Mucosa of stomach (tissue), 1 donor: ENCODE measurements around the gene IFITM2.
"Not testable (repeated sequence)": the region's sequence is repeated elsewhere in the genome, so short reads cannot be mapped to it uniquely, and the experiment has no call there.

Experiments used
- H3K27me3 ChIP-seq: one replicate; pipeline ENCODE4 v1.7.0; 2013; ENCODE audit warnings: mild to moderate bottlenecking, low read length; ENCODE audit not compliant: control insufficient read depth, insufficient read depth
- H3K36me3 ChIP-seq: one replicate; pipeline ENCODE4 v1.7.0; 2013; ENCODE audit warnings: low read length; ENCODE audit not compliant: control insufficient read depth, insufficient read depth
- H3K4me1 ChIP-seq: one replicate; pipeline ENCODE4 v1.7.0; 2013; ENCODE audit warnings: mild to moderate bottlenecking, low read length; ENCODE audit not compliant: control insufficient read depth, insufficient read depth
- H3K4me3 ChIP-seq: one replicate; pipeline ENCODE4 v1.7.0; 2013; ENCODE audit warnings: low read length
- H3K9ac ChIP-seq: one replicate; pipeline ENCODE4 v1.7.0; 2013; ENCODE audit warnings: mild to moderate bottlenecking, low read length, moderate library complexity
- H3K9me3 ChIP-seq: one replicate; pipeline ENCODE4 v1.7.0; 2013; ENCODE audit warnings: mild to moderate bottlenecking, low read length, moderate library complexity; ENCODE audit not compliant: control insufficient read depth
- donor health status: Pancreatic carcinoma.

Gene IFITM2

DNA sequence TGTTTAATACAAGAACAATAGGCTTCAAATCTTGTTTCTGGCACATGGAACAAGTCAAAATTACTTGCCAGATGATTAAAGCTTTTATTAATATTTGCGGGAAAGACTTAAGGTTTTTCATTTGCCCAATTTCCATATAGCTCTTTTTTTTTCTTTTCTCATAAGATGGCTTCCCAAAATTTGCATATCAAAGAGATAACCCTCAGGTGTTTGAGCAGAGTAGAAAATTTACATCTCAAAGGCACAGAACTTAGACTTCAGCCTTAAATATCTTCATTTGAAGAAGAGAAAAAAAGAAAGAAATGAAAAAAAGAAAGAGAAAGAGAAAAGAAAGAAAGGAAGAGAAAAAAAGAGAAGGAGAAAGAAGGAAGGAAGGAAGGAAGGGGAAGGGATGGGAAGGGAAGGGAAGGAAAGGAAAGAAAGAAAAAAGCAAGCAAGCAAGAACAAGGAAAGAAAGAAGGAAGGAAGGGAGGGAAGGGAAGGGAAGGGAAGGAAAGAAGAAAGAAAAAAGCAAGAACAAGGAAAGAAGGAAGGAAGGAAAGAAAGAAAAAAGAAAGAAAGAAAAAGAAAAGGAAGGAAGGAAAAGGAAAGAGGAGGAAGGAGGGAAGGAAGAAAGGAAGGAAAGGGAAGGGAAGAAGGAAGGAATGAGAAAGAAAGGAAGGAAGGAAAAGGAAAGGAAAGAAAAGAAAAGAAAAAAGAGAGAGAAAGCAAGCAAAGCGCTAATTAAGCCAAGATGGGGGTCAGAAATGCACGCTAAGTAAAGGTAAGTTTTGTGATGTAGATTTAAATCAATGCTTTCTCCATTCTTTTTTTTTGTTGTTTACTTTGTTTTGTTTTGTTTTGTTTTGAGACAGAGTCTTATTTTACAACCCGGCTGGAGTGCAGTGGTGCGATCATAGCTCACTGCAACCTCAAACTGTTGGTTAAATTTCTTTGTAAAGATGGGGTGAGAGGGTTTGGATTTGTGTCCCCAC is 33.2 kb downstream of the IFITM2 start:
- no peaks in the 10 kb centered on the region for H3K36me3 ChIP-seq
- H3K4me3 ChIP-seq: no peak overlapping the region
- H3K9ac ChIP-seq: no peak overlapping the region
- no peaks in the 10 kb centered on the region for H3K9me3 ChIP-seq
- H3K27me3 ChIP-seq: no peaks in the 10 kb centered on the region
- peaks cover 8% of the 10 kb centered on the region for H3K4me1 ChIP-seq

DNA sequence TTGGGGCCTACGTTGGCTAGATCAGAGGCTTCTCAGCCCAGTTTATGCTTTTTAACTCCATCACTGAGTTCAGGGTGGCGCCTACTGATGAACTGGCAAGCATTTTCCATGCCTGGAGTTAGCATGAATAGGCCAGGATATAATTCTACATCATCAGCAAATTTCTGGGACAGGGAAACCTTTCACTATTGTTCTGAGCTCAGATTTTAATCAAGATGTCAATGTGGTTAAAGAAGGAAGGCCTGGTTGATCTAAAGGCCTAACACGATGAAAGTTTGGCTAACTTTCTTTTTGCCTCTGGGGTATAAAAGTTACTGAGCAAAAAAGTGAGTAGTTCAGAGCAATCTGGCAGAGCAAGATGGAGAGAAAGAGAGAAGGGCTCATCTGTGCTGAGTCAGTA is 34.7 kb downstream of the IFITM2 start:
- Histone ChIP-seq H3K4me1 (no peaks in the 10 kb centered on the region), H3K27me3 (no peaks in the 10 kb centered on the region), H3K36me3 (no peaks in the 10 kb centered on the region), H3K4me3 (no peak overlapping the region), H3K9me3 (no peaks in the 10 kb centered on the region), H3K9ac (no peak overlapping the region)

DNA sequence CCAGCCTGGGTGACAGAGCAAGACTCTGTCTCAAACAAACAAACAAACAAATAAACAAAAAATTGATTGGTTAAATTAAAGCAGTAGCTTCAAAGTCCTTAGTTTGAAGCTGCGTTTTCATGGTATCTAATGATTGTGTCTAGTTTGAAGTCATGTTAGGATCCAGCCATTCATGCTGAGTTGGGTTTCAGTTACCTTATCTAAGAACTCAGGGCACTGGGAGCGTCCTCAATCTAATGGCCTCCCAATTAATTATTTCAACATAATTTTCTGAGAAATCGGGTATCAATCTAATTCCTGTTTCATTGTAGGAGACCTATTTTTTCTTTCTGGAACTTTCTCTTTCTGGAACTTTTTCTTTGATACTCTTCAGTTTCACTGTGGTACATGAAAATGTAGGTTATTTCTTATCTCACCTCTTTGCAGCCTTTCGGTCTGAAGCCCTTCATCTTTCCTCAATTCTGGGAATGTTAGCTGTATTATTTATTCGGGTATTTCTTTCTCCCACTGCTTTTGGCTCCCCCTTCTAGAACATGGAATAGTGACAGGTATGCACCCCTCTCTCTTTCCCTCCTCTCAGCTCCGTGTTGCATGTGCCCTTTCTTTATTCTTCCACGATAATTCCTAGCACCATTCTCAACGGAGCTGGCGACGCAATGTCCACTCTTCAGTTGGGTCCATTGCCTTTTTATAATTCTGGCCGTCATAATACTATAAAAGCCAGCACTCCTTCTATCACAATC is 37.4 kb downstream of the IFITM2 start:
- Histone ChIP-seq H3K36me3 (no peaks in the 10 kb centered on the region), H3K9ac (no peak overlapping the region), H3K27me3 (no peaks in the 10 kb centered on the region), H3K9me3 (no peaks in the 10 kb centered on the region), H3K4me1 (no peaks in the 10 kb centered on the region), H3K4me3 (no peak overlapping the region)

DNA sequence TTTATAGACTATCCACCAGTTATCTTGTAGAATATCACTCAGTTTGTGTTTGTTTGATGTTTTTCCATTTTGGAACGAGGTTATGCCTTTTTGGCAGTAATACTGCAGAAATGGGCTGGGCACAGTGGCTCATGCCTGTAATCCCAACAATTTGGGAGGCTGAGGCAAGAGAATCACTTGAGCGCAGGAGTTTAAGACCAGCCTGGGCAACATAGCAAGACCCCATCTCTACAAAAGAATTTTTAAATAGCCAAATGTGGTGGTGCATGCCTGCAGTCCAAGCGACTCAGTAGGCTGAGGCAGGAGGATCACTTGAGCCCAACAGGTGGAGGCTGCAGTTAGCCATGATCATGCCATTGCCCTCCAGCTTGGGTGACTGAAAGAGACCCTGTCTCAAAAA is 38.9 kb downstream of the IFITM2 start:
- no peaks in the 10 kb centered on the region for H3K27me3 ChIP-seq
- H3K9ac ChIP-seq: no peak overlapping the region
- no peak overlapping the region for H3K4me3 ChIP-seq
- H3K4me1 ChIP-seq: peaks cover 4% of the 10 kb centered on the region
- H3K9me3 ChIP-seq: no peaks in the 10 kb centered on the region
- no peaks in the 10 kb centered on the region for H3K36me3 ChIP-seq

DNA sequence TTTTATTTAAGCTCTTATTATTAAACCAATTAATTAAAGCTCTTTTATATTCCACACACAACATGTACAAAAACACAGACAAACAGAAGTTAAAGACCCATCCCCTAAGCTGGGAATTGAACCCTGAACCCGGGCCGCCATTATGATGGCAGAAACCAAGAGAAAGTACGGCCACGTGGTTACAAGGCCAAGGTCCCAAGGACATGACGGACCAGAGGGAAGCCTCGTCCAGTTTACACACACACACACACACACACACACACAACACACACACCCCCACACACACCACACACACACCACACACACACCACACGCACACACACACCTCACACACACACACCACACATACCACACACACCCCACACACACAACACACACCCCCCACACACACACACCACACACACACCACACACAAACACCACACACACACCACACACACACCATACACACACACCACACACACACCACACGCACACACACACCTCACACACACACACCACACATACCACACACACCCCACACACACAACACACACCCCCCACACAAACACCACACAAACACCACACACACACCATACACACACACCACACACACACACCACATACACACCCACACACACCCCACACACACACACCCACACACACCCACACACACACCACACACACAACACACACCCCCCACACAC is 41.8 kb downstream of the IFITM2 start:
- peaks cover 17% of the 10 kb centered on the region for H3K4me1 ChIP-seq
- H3K9me3 ChIP-seq, H3K27me3 ChIP-seq, H3K9ac ChIP-seq, H3K4me3 ChIP-seq, H3K36me3 ChIP-seq: not testable (repeated sequence)

DNA sequence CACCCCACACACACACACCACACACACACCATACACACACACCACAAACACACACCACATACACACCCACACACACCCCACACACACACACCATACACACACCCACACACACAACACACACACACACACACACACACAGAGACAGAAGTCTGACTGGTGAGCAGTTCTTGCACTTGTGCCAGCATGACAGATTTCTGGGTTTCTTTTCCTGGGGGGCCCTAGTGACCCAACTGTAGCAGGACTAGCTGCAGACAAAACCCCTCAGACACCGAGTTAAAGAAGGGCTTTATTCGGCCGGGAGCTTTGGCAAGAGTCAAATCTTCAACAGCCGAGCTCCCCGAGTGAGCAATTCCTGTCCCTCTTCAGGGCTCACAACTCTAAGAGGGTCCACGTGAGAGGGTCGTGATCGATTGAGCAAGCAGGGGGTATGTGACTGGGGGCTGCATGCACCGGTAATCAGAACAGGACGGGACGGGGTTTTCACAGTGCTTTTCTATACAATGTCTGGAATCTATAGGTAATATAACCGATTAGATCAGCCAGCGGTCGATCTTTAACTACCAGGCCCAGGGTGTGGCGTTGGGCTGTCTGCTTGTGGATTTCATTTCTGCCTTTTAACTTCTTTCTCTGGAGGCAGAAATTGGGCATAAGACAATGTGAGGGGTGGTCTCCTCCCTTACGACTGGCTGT is 42.6 kb downstream of the IFITM2 start:
- not testable (repeated sequence) for H3K4me3 ChIP-seq, H3K9ac ChIP-seq, H3K27me3 ChIP-seq, H3K36me3 ChIP-seq, H3K9me3 ChIP-seq
- H3K4me1 ChIP-seq: peaks cover 19% of the 10 kb centered on the region

DNA sequence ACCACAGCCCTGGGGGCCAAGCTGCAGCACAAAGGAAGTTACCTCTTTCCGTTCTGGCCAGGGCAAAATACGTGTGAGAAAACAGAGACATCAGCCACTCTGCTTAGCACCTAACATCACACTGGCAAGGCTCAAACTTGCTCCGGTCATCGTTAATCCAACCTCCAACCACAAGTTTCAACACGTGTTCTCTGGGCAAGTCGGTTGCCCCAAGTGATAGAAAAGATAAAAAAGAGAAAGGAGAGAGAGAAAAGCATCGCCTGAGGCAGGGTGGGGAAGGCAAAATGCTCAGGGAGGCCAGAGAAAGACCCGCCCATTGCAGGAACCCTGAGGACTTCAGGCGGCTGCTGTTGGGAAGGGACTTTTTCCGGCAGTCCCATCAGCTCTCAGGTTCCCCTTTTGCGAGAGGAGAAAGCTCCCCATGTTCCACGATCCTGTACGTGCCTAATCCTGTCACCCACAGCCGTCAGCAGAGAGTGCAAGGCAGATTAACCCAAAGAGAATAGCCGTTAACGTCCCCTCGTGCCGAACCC is 43.2 kb downstream of the IFITM2 start:
- Histone ChIP-seq H3K27me3 (no peaks in the 10 kb centered on the region), H3K4me1 (peaks cover 25% of the 10 kb centered on the region), H3K9me3 (no peaks in the 10 kb centered on the region), H3K4me3 (no peak overlapping the region), H3K9ac (no peak overlapping the region), H3K36me3 (no peaks in the 10 kb centered on the region)

DNA sequence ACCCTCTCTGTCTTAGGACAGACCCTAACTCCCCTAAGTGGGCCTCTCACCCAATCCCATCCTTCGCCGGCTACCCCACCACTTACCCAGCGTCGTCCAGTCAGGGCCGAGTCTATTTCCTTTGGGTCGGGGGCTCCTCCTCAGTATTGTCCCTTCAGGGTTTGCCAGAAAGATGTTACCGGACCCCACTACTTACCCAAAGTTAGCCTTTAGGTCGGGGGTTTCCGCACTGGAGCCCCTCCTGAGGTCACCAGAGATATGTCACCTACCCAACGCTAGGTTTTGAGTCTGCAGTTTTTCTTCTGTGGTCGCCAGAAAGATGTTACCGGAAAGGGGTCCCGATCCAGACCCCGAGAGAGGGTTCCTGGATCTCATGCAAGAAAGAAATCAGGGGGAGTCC is 43.8 kb downstream of the IFITM2 start:
- no peak overlapping the region for H3K4me3 ChIP-seq
- no peaks in the 10 kb centered on the region for H3K36me3 ChIP-seq
- no peaks in the 10 kb centered on the region for H3K9me3 ChIP-seq
- H3K27me3 ChIP-seq: no peaks in the 10 kb centered on the region
- H3K4me1 ChIP-seq: peaks cover 25% of the 10 kb centered on the region
- no peak overlapping the region for H3K9ac ChIP-seq

DNA sequence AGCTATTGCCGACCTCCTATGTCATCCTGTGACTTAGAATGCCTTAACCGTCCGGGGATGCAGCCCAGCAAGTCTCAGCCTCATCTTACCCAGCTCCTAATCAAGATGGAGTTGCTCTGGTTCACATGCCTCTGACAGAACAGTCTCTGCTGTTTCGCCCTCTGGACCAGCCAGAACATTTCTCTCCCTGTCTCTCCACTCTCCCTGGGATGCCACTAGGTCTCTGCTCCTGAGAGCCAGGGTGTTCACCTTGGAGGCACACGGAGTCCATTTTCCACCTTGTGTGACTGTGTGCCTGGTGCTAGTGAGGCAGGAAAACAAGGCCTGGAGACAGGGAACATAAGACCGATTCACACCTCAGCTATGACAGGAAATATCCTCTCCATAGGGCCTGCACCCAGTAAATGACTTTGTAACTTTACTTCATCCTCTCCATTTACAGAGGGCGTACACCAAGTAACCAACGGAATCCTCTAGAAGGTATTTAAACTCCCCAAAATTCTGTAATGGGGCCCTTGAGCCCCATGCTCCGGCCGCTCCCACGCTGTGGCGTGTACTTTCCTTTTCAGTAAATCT is 44.9 kb downstream of the IFITM2 start:
- H3K36me3 ChIP-seq: no peaks in the 10 kb centered on the region
- no peaks in the 10 kb centered on the region for H3K9me3 ChIP-seq
- peak overlapping the region; percentile 22 for H3K9ac ChIP-seq
- peaks cover 25% of the 10 kb centered on the region for H3K4me1 ChIP-seq
- no peaks in the 10 kb centered on the region for H3K27me3 ChIP-seq
- no peak overlapping the region for H3K4me3 ChIP-seq

DNA sequence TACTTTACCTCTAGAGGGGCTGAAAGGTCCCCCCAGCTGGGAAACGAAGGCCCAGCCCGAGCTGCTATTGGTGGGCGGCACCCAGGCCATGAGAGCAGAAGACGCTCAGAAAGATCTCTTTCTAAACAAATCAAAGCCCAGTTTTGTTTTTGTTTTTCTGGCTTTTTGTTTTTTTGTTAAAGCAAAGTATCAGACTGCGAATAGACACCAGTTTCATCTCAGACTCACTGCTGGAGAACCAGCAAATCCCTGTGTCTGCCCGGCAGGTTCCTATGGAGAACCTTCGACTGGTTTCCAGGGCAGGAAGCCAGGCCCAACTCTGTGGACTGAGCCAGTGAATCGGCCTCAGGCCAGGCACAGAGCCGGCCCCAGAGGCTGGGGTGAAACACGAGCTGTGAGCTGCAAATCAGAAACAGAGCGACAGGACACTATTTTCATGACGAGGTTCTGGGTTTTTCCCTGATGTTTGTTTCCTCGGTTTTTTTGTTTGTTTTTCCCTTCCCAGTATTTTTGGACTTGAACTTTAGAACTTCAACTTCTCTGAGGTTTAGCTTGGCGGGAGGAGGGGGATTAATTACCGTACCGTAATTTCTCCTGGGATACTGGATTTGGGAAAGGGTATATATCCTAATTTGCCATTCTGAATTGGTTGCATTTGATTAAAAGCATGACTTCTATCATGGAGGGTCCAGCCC is 45.7 kb downstream of the IFITM2 start:
- H3K4me3 ChIP-seq: no peak overlapping the region

More for the DNA sequence above, 45.7 kb downstream of the IFITM2 start:
- Histone ChIP-seq H3K4me1 (peaks cover 25% of the 10 kb centered on the region), H3K9me3 (no peaks in the 10 kb centered on the region), H3K27me3 (no peaks in the 10 kb centered on the region), H3K36me3 (no peaks in the 10 kb centered on the region), H3K9ac (peak overlapping the region; percentile 22)
